ENCODE measurements around the gene ELMO1. TPM values are rescaled to one million over a fixed set of nuclear protein-coding genes. Genes with fewer than 3 reads are reported as not detected.

The ELMO1 gene
- total and polyA plus RNA-seq, 12 donors = 7.5 to 46.8 (median 14.9) TPM

- no peak for TF ChIP-seq POLR2A (IDR thresholded peaks at IDR 0.05)
- TF ChIP-seq CTCF (IDR thresholded peaks at IDR 0.05) = no peak
- no peaks in the 10 kb centered on the region for H3K36me3 ChIP-seq (replicated peaks in 1 of 2)
- no peak overlapping the region for H3K4me3 ChIP-seq
- no peak overlapping the region for H3K27ac ChIP-seq
- no peaks in the 10 kb centered on the region for H3K4me1 ChIP-seq (replicated peaks in 1 of 2)
- no peaks in the 10 kb centered on the region for H3K9me3 ChIP-seq (replicated peaks in 1 of 3)
- intact Hi-C loops (cut with DNase I) = no loop called here
- WGBS, 4 donors = 98 to 100% (median 99%) methylated on average over 2 of the region's 2 CpGs
- no peak for DNase-seq
- H3K27me3 ChIP-seq = no peaks in the 10 kb centered on the region
Measured at GRCh38 chr7:36874041-36874440, 574.6 kb downstream of the ELMO1 start.

GRCh38 chr7:36871863-36872262, 576.8 kb downstream of the ELMO1 start:
- H3K36me3 ChIP-seq (replicated peaks in 1 of 2) = no peaks in the 10 kb centered on the region
- no peak overlapping the region for H3K4me3 ChIP-seq
- no peak overlapping the region for H3K27ac ChIP-seq
- no peaks in the 10 kb centered on the region for H3K27me3 ChIP-seq
- H3K9me3 ChIP-seq (replicated peaks in 1 of 3) = no peaks in the 10 kb centered on the region
- H3K4me1 ChIP-seq (replicated peaks in 1 of 2) = no peaks in the 10 kb centered on the region
- intact Hi-C loops (cut with DNase I) = no loop called here
- TF ChIP-seq POLR2A (IDR thresholded peaks at IDR 0.05) (no peak), CTCF (IDR thresholded peaks at IDR 0.05) (no peak)
- DNase-seq = no peak

GRCh38 chr7:36871355-36871738, 577.3 kb downstream of the ELMO1 start:
- H3K27ac ChIP-seq = no peak overlapping the region
- intact Hi-C loops (cut with DNase I) = no loop called here
- H3K4me3 ChIP-seq = no peak overlapping the region
- H3K9me3 ChIP-seq (replicated peaks in 1 of 3) = no peaks in the 10 kb centered on the region
- no peak for DNase-seq
- 55 to 100% (median 76%) methylated on average over 1 of the region's 1 CpG for WGBS, 4 donors
- TF ChIP-seq CTCF (IDR thresholded peaks at IDR 0.05) = no peak
- no peaks in the 10 kb centered on the region for H3K36me3 ChIP-seq (replicated peaks in 1 of 2)
- no peaks in the 10 kb centered on the region for H3K27me3 ChIP-seq
- H3K4me1 ChIP-seq (replicated peaks in 1 of 2) = no peaks in the 10 kb centered on the region

DNA sequence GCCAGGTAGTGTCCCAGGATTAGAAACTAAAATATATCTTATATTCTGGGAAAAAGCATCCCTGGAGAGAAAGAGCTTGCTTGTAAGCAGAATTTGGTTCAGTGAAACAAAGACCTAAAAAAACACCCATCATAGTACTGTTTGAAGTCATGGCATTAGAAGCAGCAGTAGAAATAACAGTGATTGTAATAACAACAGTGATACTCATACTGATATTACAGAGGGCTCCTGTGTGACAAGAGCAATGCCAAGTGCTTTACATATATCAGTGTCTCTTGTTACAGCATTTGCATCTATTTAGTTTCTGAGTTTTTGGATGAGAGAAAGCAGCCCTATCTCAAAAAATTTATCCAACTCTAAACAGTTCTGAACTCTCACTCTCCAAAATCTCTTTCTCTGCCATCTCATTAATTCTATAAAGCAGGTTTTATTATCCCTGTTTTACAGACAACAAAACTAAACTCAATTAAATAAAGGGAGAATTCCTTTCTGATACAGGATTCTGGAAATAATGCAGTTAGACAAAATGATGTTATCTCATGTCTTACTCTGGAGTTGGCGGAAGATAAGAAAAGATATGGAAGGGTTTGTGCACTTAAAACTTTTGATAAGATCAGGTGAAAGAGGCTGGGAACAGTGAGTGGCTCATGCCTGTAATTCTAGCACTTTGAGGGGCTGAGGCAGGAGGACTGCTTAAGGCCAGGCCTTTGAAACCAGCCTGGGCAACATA, 577.9 kb downstream of the ELMO1 start:
- Histone ChIP-seq H3K4me3 (no peak overlapping the region), H3K36me3 (replicated peaks in 1 of 2) (no peaks in the 10 kb centered on the region), H3K27me3 (no peaks in the 10 kb centered on the region), H3K27ac (no peak overlapping the region), H3K9me3 (replicated peaks in 1 of 3) (no peaks in the 10 kb centered on the region), H3K4me1 (replicated peaks in 1 of 2) (no peaks in the 10 kb centered on the region)
- intact Hi-C loops (cut with DNase I) = no loop called here
- TF ChIP-seq CTCF (IDR thresholded peaks at IDR 0.05) = no peak
- TF ChIP-seq POLR2A (IDR thresholded peaks at IDR 0.05) = no peak
- DNase-seq = no peak
- 89 to 95% (median 92%) methylated on average over 1 of the region's 1 CpG for WGBS, 4 donors

Data from adrenal gland (tissue), 12 donors.